ENCODE measurements around the gene OR7A17.

OR7A17 gene

GRCh38 chr19:14835011-14835410, 50.9 kb downstream of the OR7A17 start, which contains the start of the genes OR7A5 and OR7C1:
Gene OR7A5, minus strand, starts transcription at chr19:14835185. Its CDS starts 6,944 bp downstream, at chr19:14828241.
Gene OR7C1, minus strand, starts transcription at chr19:14835185. Its CDS starts 35,049 bp downstream, at chr19:14800136.
- H3K4me1 Mint-ChIP-seq, result peaks cover 12% of the 10 kb centered on the region
- H3K36me3 Mint-ChIP-seq, result no peaks in the 10 kb centered on the region
- no peaks in the 10 kb centered on the region for H3K9me3 Mint-ChIP-seq
- ATAC-seq, result no peak
- no peaks in the 10 kb centered on the region for H3K27me3 Mint-ChIP-seq
- no peak within 1 kb of the TSS for H3K4me3 Mint-ChIP-seq
- H3K27ac Mint-ChIP-seq, result no peak within 1 kb of the TSS

DNA sequence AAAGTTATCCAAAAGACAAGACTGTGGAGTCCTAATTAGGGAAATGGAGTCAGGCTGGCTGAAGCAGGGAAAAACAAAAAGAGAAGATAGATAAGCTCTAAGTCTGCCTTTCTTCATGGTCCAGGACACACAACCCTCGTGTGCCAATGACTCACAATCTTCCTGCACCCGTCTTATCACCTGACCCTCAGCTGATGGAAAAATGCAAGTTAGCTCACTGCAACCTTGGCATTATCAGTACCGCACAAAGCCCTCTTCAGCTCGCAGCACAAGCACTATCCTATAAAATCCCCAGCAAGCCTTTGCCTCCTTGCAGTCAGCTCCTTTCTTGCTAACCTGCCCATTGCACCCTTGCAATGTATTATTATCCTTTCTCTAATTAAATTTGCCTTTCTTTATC, 55.2 kb downstream of the OR7A17 start:
- Mint-ChIP-seq H3K27me3 (peaks cover 23% of the 10 kb centered on the region), H3K4me3 (no peak overlapping the region), H3K4me1 (peaks cover 13% of the 10 kb centered on the region), H3K36me3 (no peaks in the 10 kb centered on the region), H3K9me3 (no peaks in the 10 kb centered on the region), H3K27ac (peak overlapping the region; percentile 48)
- peak; percentile 72 for ATAC-seq
